Gastrocnemius medialis (tissue), 4 donors: ENCODE data around the gene E2F4. TPM values are rescaled to one million over a fixed set of nuclear protein-coding genes. Genes with fewer than 3 reads are reported as not detected.

Source experiments
- ATAC-seq, 2 donors: fragments of 150-250 bp; one replicate each; pipeline ENCODE4 v1.9.1; 2016
- DNase-seq, 2 donors: peaks; one replicate each; pipeline ENCODE4 v3.0.0-alpha.2; 2019
- H3K27ac ChIP-seq, 4 donors: fragments of 200-600 bp; sonication (generic); 1 replicate in 1 of 4; 2 replicates in 3 of 4; pipeline ENCODE4 v1.5.1; 2016 to 2018; ENCODE audit warnings: mild to moderate bottlenecking in 2 of 4, moderate library complexity in 1 of 4
- H3K27me3 ChIP-seq, 3 donors: fragments of 200-600 bp; sonication (generic) in 2 of 3; 1 replicate in 1 of 3; 2 replicates in 2 of 3; pipeline versions ENCODE4 v1.5.1 to v1.6.0; 2016 to 2019; ENCODE audit warnings: mild to moderate bottlenecking in 1 of 3, moderate library complexity in 1 of 3
- H3K36me3 ChIP-seq, 2 donors: fragments of 200-600 bp; sonication (generic) in 1 of 2; one replicate each; pipeline ENCODE4 v1.5.1; 2017 to 2018
- H3K4me1 ChIP-seq, 2 donors: fragments of 200-600 bp; sonication (generic) in 1 of 2; one replicate each; pipeline ENCODE4 v1.5.1; 2016 to 2017; ENCODE audit warnings: mild to moderate bottlenecking in 2 of 2
- H3K4me3 ChIP-seq, 4 donors: fragments of 200-600 bp; sonication (generic) in 3 of 4; 1 replicate in 1 of 4; 2 replicates in 3 of 4; pipeline ENCODE4 v1.5.1; 2016 to 2019; ENCODE audit warnings: mild to moderate bottlenecking in 2 of 4
- H3K9me3 ChIP-seq, 3 donors: fragments of 200-600 bp; sonication (generic) in 2 of 3; 1 replicate in 1 of 3; 2 replicates in 2 of 3; pipeline ENCODE4 v1.5.1; 2016 to 2019
- CTCF ChIP-seq, 5 experiments: fragments of 450-650 bp in 3 of 5; fragments of 200-600 bp in 2 of 5; sonication (generic) in 2 of 5; IDR thresholded peaks in 4 of 5; conservative IDR thresholded peaks in 1 of 5; 1 replicate in 4 of 5; 2 replicates in 1 of 5; pipeline ENCODE4 v1.5.1; 2016 to 2019; ENCODE audit warnings: antibody characterized with exemption in 5 of 5, mild to moderate bottlenecking in 3 of 5, moderate library complexity in 3 of 5
- POLR2A ChIP-seq, 2 donors: fragments of 450-650 bp; IDR thresholded peaks; one replicate each; pipeline ENCODE4 v1.6.1; 2017; ENCODE audit warnings: antibody characterized with exemption in 2 of 2, mild to moderate bottlenecking in 2 of 2, moderate library complexity in 2 of 2
- in situ Hi-C, 4 donors: fragments of 200-750 bp; cut with MboI; loops; one replicate each; pipeline versions ENCODE4 v1.15.0 to v1.8.0; 2017; ENCODE audit warnings: low sequenced_read_pairs in 4 of 4
- intact Hi-C: fragments of 100-400 bp; cut with DNase I; formaldehyde crosslinking; loops from one replicate; pipeline ENCODE4 v1.15.1; 2023; ENCODE audit warnings: low total_unique reads
- total RNA-seq, 4 donors: library from RNA; depleted of rRNA; stranded (reverse); fragments of >200 nt; gene quantifications; one replicate each; pipeline versions ENCODE4 v1.1.0 to v1.2.3, GENCODE V29; 2016

The E2F4 gene
- total RNA-seq, 4 donors from 2014 or later = 67.8 to 114 (median 96.5) TPM

GRCh38 chr16:67173808-67174705 lies 17.9 kb upstream of the E2F4 start:
- Histone ChIP-seq H3K4me3 (peak overlapping the region; percentile 61 to 67 (median 65)), H3K9me3 (no peaks in the 10 kb centered on the region), H3K27ac (peak overlapping the region; percentile 94 to 100 (median 96)), H3K36me3 (no peaks in the 10 kb centered on the region), H3K27me3 (no peaks in the 10 kb centered on the region), H3K4me1 (peaks cover 52 to 70% of the 10 kb centered on the region in 2 donors)
- peak; percentile 56 to 65 for ATAC-seq
- TF ChIP-seq POLR2A (IDR thresholded peaks at IDR 0.05) (peak; percentile 78 to 88), CTCF (IDR thresholded peaks at IDR 0.05 in 4 of 5, conservative IDR thresholded peaks at IDR 0.05 in 1 of 5) (peak; percentile 9 to 55 (median 30))
- DNase-seq = peak; percentile 89 to 96
- in situ Hi-C loops = no loop called here
- intact Hi-C loops = loop anchor here (5.0 kb wide), 1 partner anchor 68 kb away; no protein-coding TSS in a partner anchor

GRCh38 chr16:67174706-67175231 lies 17.2 kb upstream of the E2F4 start:
- Histone ChIP-seq H3K36me3 (no peaks in the 10 kb centered on the region), H3K27ac (peak overlapping the region; percentile 94 to 100 (median 96)), H3K4me3 (peak overlapping the region; percentile 61 to 67 (median 65)), H3K4me1 (peaks cover 46 to 63% of the 10 kb centered on the region in 2 donors), H3K27me3 (no peaks in the 10 kb centered on the region), H3K9me3 (no peaks in the 10 kb centered on the region)
- intact Hi-C loops (loop anchor here (5.0 kb wide), 1 partner anchor 68 kb away; no protein-coding TSS in a partner anchor), in situ Hi-C loops (no loop called here)
- ATAC-seq (no peak), DNase-seq (no peak)
- TF ChIP-seq POLR2A (IDR thresholded peaks at IDR 0.05) (no peak), CTCF (IDR thresholded peaks at IDR 0.05 in 4 of 5, conservative IDR thresholded peaks at IDR 0.05 in 1 of 5) (no peak)

GRCh38 chr16:67176662-67177061 lies 15.3 kb upstream of the E2F4 start:
- intact Hi-C loops = no loop called here
- in situ Hi-C loops = no loop called here

More at GRCh38 chr16:67176662-67177061, 15.3 kb upstream of the E2F4 start:
- H3K9me3 ChIP-seq = no peaks in the 10 kb centered on the region
- H3K27ac ChIP-seq = peak overlapping the region; percentile 15 to 100 (median 95)
- DNase-seq (no peak), ATAC-seq (no peak)
- H3K4me1 ChIP-seq = peaks cover 34 to 54% of the 10 kb centered on the region in 2 donors
- no peaks in the 10 kb centered on the region for H3K27me3 ChIP-seq
- no peaks in the 10 kb centered on the region for H3K36me3 ChIP-seq
- no peak for TF ChIP-seq CTCF (IDR thresholded peaks at IDR 0.05 in 4 of 5, conservative IDR thresholded peaks at IDR 0.05 in 1 of 5)
- no peak for TF ChIP-seq POLR2A (IDR thresholded peaks at IDR 0.05)
- H3K4me3 ChIP-seq = no peak overlapping the region
